IMR-90 (cell line): Measurements from ENCODE around the gene SLC12A8. TPM values are rescaled to one million over a fixed set of nuclear protein-coding genes. Genes with fewer than 3 reads are reported as not detected.

ENCODE experiments used
- ATAC-seq: fragments of 200-7000 bp; cut with Tn5 transposase; 2 replicates; pipeline ENCODE4 v1.9.1; 2020; ENCODE audit warnings: low read depth, mild to moderate bottlenecking, moderate library complexity
- BruUV-seq: library from RNA; stranded (reverse); fragments of 400-500 nt; replicated peaks from 2 replicates; lab custom pipeline; 2021; lab: Mats Ljungman, UMichigan
- CTCF ChIA-PET: fragments of 300-600 bp; formaldehyde crosslinking; extraction: SDS; loops from one replicate; lab custom pipeline; 2021; ENCODE audit warnings: antibody characterized with exemption; lab: Yijun Ruan, JAX
- POLR2A ChIA-PET: fragments of 300-600 bp; sonication (Branson Sonifier 250); formaldehyde crosslinking; loops from one replicate; lab custom pipeline; 2022; ENCODE audit warnings: antibody characterized with exemption; ENCODE audit not compliant: unreplicated experiment; lab: Charles Lee
- DNase-seq: peaks from one replicate; pipeline ENCODE4 v3.0.0; 2013
- H2AFZ ChIP-seq: replicated peaks from 2 replicates; pipeline ENCODE3; 2013; ENCODE audit warnings: low read length, mild to moderate bottlenecking; ENCODE audit not compliant: poor library complexity
- H2AK5ac ChIP-seq: 2 replicates; pipeline ENCODE4 v1.6.1; 2013; ENCODE audit warnings: low read depth, low read length, inconsistent platforms
- H2AK9ac ChIP-seq: replicated peaks from 2 replicates; pipeline ENCODE3; 2013; ENCODE audit warnings: mild to moderate bottlenecking, low read depth, low read length, moderate library complexity; ENCODE audit not compliant: poor library complexity
- H2BK120ac ChIP-seq: 2 replicates; pipeline ENCODE4 v1.6.1; 2013; ENCODE audit warnings: low read depth, low read length, inconsistent platforms
- H2BK15ac ChIP-seq: 3 replicates; pipeline ENCODE4 v1.6.1; 2013; ENCODE audit warnings: low read depth, low read length, inconsistent platforms
- H2BK20ac ChIP-seq: 2 replicates; pipeline ENCODE4 v1.6.1; 2013; ENCODE audit warnings: low read depth, mild to moderate bottlenecking, inconsistent platforms, low read length, moderate library complexity
- H2BK5ac ChIP-seq: 2 replicates; pipeline ENCODE4 v1.6.1; 2013; ENCODE audit warnings: mild to moderate bottlenecking, low read depth, low read length, inconsistent platforms; ENCODE audit not compliant: poor library complexity, severe bottlenecking
- H3K14ac ChIP-seq: replicated peaks from 2 replicates; pipeline ENCODE4 v1.6.1; 2013; ENCODE audit warnings: low read depth, low read length, inconsistent platforms
- H3K18ac ChIP-seq: 2 replicates; pipeline ENCODE4 v1.6.1; 2013; ENCODE audit warnings: low read depth, low read length, control low read depth
- H3K23ac ChIP-seq: 2 replicates; pipeline ENCODE4 v1.6.1; 2013; ENCODE audit warnings: low read depth, low read length, inconsistent platforms
- H3K27ac ChIP-seq: 2 replicates; pipeline ENCODE4 v1.5.1; 2013; ENCODE audit warnings: mild to moderate bottlenecking, control low read depth, low read length; ENCODE audit not compliant: insufficient read depth
- H3K27me3 ChIP-seq: 2 replicates; pipeline ENCODE4 v1.6.1; 2013; ENCODE audit warnings: low read length; ENCODE audit not compliant: control insufficient read depth, insufficient read depth
- H3K36me3 ChIP-seq: 2 replicates; pipeline ENCODE4 v1.6.1; 2013; ENCODE audit warnings: low read length, mixed read lengths; ENCODE audit not compliant: control insufficient read depth, insufficient read depth
- H3K4ac ChIP-seq: 2 replicates; pipeline ENCODE4 v1.6.1; 2013; ENCODE audit warnings: low read depth, low read length, inconsistent platforms
- H3K4me1 ChIP-seq: 2 replicates; pipeline ENCODE4 v1.6.1; 2013; ENCODE audit warnings: low read length, mixed read lengths; ENCODE audit not compliant: control insufficient read depth, insufficient read depth
- H3K4me2 ChIP-seq: 2 replicates; pipeline ENCODE4 v1.6.1; 2013; ENCODE audit warnings: low read depth, mild to moderate bottlenecking, control low read depth, low read length, moderate library complexity
- H3K4me3 ChIP-seq: 2 replicates; pipeline ENCODE4 v1.5.1; 2013; ENCODE audit warnings: low read depth, mild to moderate bottlenecking, control low read depth, low read length, moderate library complexity; ENCODE audit not compliant: insufficient read depth
- H3K56ac ChIP-seq: 2 replicates; pipeline ENCODE4 v1.6.1; 2013; ENCODE audit warnings: low read length, inconsistent platforms; ENCODE audit not compliant: insufficient read depth; ENCODE audit errors: extremely low read depth
- H3K79me1 ChIP-seq, 2 experiments: 2 replicates each; pipeline ENCODE4 v1.6.1; 2013; ENCODE audit warnings: low read length in 2 of 2, inconsistent platforms in 1 of 2, low read depth in 1 of 2
- H3K9ac ChIP-seq: 2 replicates; pipeline ENCODE4 v1.6.1; 2013; ENCODE audit warnings: low read depth, low read length, control low read depth
- H3K9me1 ChIP-seq: 2 replicates; pipeline ENCODE4 v1.6.1; 2013; ENCODE audit warnings: low read length, inconsistent platforms; ENCODE audit not compliant: insufficient read depth
- H3K9me3 ChIP-seq: 2 replicates; pipeline ENCODE4 v1.6.1; 2013; ENCODE audit warnings: low read length; ENCODE audit not compliant: control insufficient read depth, insufficient read depth
- H4K20me1 ChIP-seq: 2 replicates; pipeline ENCODE4 v1.6.1; 2013; ENCODE audit warnings: low read length, inconsistent platforms; ENCODE audit not compliant: insufficient read depth
- H4K5ac ChIP-seq: 2 replicates; pipeline ENCODE4 v1.6.1; 2013; ENCODE audit warnings: mild to moderate bottlenecking, low read depth, low read length, control low read depth
- H4K8ac ChIP-seq, 2 experiments: 2 replicates each; pipeline ENCODE4 v1.6.1; 2013; ENCODE audit warnings: low read depth in 2 of 2, low read length in 2 of 2, control low read depth in 1 of 2, inconsistent platforms in 1 of 2
- H4K91ac ChIP-seq: 2 replicates; pipeline ENCODE4 v1.6.1; 2013; ENCODE audit warnings: low read depth, low read length, inconsistent platforms; ENCODE audit not compliant: insufficient read depth
- BHLHE40 ChIP-seq: fragments of 150-350 bp; IDR thresholded peaks from 2 replicates; pipeline ENCODE4 v1.6.1; 2016; ENCODE audit warnings: mild to moderate bottlenecking, low read depth, low read length
- CEBPB ChIP-seq: IDR thresholded peaks from 2 replicates; pipeline ENCODE4 v1.6.1; 2012; ENCODE audit warnings: low read depth, low read length, improper control_type of control experiment
- CHD1 ChIP-seq: IDR thresholded peaks from 2 replicates; pipeline ENCODE4 v1.6.1; 2012; ENCODE audit warnings: low read depth, low read length, improper control_type of control experiment
- CTCF ChIP-seq: conservative IDR thresholded peaks from 2 replicates; pipeline ENCODE4 v1.5.1; 2012; ENCODE audit warnings: mild to moderate bottlenecking, low read depth, low read length, improper control_type of control experiment
- FOS ChIP-seq: fragments of 150-350 bp; IDR thresholded peaks from 2 replicates; pipeline ENCODE4 v1.6.1; 2016; ENCODE audit warnings: low read depth, low read length
- MAFK ChIP-seq: IDR thresholded peaks from 2 replicates; pipeline ENCODE4 v1.6.1; 2012; ENCODE audit warnings: low read depth, low read length, improper control_type of control experiment
- MAZ ChIP-seq: IDR thresholded peaks from 2 replicates; pipeline ENCODE4 v1.6.1; 2012; ENCODE audit warnings: low read depth, mild to moderate bottlenecking, low read length, improper control_type of control experiment, moderate library complexity, borderline replicate concordance
- MXI1 ChIP-seq: IDR thresholded peaks from 2 replicates; pipeline ENCODE4 v1.6.1; 2012; ENCODE audit warnings: low read depth, mild to moderate bottlenecking, low read length, moderate library complexity, borderline replicate concordance
- NFE2L2 ChIP-seq: fragments of 150-350 bp; IDR thresholded peaks from 2 replicates; pipeline ENCODE4 v1.6.1; 2016; ENCODE audit warnings: low read depth, mild to moderate bottlenecking, low read length
- POLR2A ChIP-seq: IDR thresholded peaks from 2 replicates; pipeline ENCODE4 v1.6.1; 2012; ENCODE audit warnings: mild to moderate bottlenecking, low read depth, low read length
- RAD21 ChIP-seq: IDR thresholded peaks from 2 replicates; pipeline ENCODE4 v1.6.1; 2012; ENCODE audit warnings: low read length, improper control_type of control experiment
- RCOR1 ChIP-seq: IDR thresholded peaks from 2 replicates; pipeline ENCODE4 v1.6.1; 2012; ENCODE audit warnings: mild to moderate bottlenecking, low read length, improper control_type of control experiment; ENCODE audit not compliant: insufficient replicate concordance
- RFX5 ChIP-seq: IDR thresholded peaks from 2 replicates; pipeline ENCODE4 v1.8.0; 2012; ENCODE audit warnings: low read depth, mild to moderate bottlenecking, low read length, moderate library complexity
- SMC3 ChIP-seq: fragments of 150-350 bp; IDR thresholded peaks from 2 replicates; pipeline ENCODE4 v1.6.1; 2016; ENCODE audit warnings: low read depth, mild to moderate bottlenecking, antibody characterized with exemption, low read length, moderate library complexity
- WGBS, 2 experiments: methylation state at CpG; one replicate each; pipeline versions ENCODE4 v1.1.5 to v1.1.7; 2013; ENCODE audit warnings: missing lambda C conversion rate in 2 of 2; ENCODE audit not compliant: insufficient read length in 1 of 2; ENCODE audit errors: extremely low coverage in 2 of 2; 5-methylcytosine and 5-hydroxymethylcytosine counted together
- dilution Hi-C: fragments of 300-500 bp; cut with HindIII; formaldehyde crosslinking; loops from one replicate; pipeline ENCODE4 v1.14.3; 2018; ENCODE audit warnings: low sequenced_read_pairs; ENCODE audit not compliant: unreplicated experiment
- in situ Hi-C: fragments of 300-500 bp; cut with MboI; formaldehyde crosslinking; loops from 3 replicates; pipeline ENCODE4 v1.14.3; 2019; ENCODE audit warnings: low sequenced_read_pairs, inconsistent platforms, mixed read lengths
- intact Hi-C: fragments of 100-400 bp; cut with micrococcal nuclease; formaldehyde crosslinking; loops from 2 replicates; pipeline ENCODE4 v1.10.0; 2022
- polyA plus RNA-seq, 3 experiments: library from polyadenylated mRNA; depleted of rRNA; stranded (reverse); fragments of >200 nt; gene quantifications; 2 replicates each; pipeline ENCODE4 v1.2.3, GENCODE V29; 2012; ENCODE audit warnings: low replicate concordance in 1 of 3
- total RNA-seq: library from RNA; depleted of rRNA; stranded (reverse); fragments of >200 nt; gene quantifications from 2 replicates; pipeline ENCODE4 v1.2.3, GENCODE V29; 2012
- TF ChIP-seq, protein P1 (sequence below): fragments of 150-350 bp; IDR thresholded peaks from 2 replicates; pipeline ENCODE4 v1.6.1; 2016; ENCODE audit warnings: low read depth, mild to moderate bottlenecking, low read length, moderate library complexity, borderline replicate concordance
- TF ChIP-seq, protein P2 (sequence below): fragments of 150-350 bp; IDR thresholded peaks from 2 replicates; pipeline ENCODE4 v1.6.1; 2017; ENCODE audit warnings: mild to moderate bottlenecking, antibody characterized with exemption, low read length, low read depth

The SLC12A8 gene
- total and polyA plus RNA-seq, 2 of the 4 experiments (the other 2 are of a cell fraction) = 2.2 to 4.3 TPM

GRCh38 chr3:125261031-125261430 is 48.5 kb upstream of the SLC12A8 start:
- ChIA-PET POLR2A (no interaction called here), CTCF (no interaction called here)
- in situ Hi-C loops = no loop called here
- Histone ChIP-seq H3K9me3 (peaks cover 6% of the 10 kb centered on the region), H2BK15ac (no peak overlapping the region), H4K91ac (no peak overlapping the region), H2AK5ac (no peak overlapping the region), H2BK5ac (no peak overlapping the region), H3K36me3 (peaks cover 8% of the 10 kb centered on the region; the same call in 1 of the 2 replicates), H3K27ac (no peak overlapping the region), H3K79me1 (peaks cover 15 to 22% of the 10 kb centered on the region in 2 experiments), H2BK120ac (no peak overlapping the region), H4K20me1 (0 out of 2 replicates have a peak, but pooled peaks cover 5% of the 10 kb centered on the region), H3K4me1 (no peaks in the 10 kb centered on the region), H3K14ac (no peak overlapping the region), H3K4ac (no peak overlapping the region), H3K4me3 (no peak overlapping the region), H2AFZ (no peak overlapping the region), H3K18ac (no peak overlapping the region), H3K9ac (no peak overlapping the region), H3K4me2 (no peak overlapping the region), H3K56ac (no peak overlapping the region), H2BK20ac (no peak overlapping the region), H3K27me3 (no peaks in the 10 kb centered on the region), H2AK9ac (no peak overlapping the region), H4K5ac (no peak overlapping the region), H3K23ac (no peak overlapping the region), H3K9me1 (peaks cover 3% of the 10 kb centered on the region), H4K8ac (no peak overlapping the region)
- intact Hi-C loops = no loop called here
- no TSS peak for BruUV-seq
- DNase-seq (no peak), ATAC-seq (no peak)
- TF ChIP-seq CTCF = no peak
- TF ChIP-seq RAD21 = no peak
- TF ChIP-seq MAZ = no peak
- TF ChIP-seq RCOR1 = no peak
- no peak for TF ChIP-seq NFE2L2
- no peak for TF ChIP-seq FOS
- TF ChIP-seq RFX5 = no peak
- TF ChIP-seq MXI1 = no peak
- TF ChIP-seq MAFK = no peak
- TF ChIP-seq CHD1 = no peak
- no peak for TF ChIP-seq SMC3
- TF ChIP-seq, protein P1, sequence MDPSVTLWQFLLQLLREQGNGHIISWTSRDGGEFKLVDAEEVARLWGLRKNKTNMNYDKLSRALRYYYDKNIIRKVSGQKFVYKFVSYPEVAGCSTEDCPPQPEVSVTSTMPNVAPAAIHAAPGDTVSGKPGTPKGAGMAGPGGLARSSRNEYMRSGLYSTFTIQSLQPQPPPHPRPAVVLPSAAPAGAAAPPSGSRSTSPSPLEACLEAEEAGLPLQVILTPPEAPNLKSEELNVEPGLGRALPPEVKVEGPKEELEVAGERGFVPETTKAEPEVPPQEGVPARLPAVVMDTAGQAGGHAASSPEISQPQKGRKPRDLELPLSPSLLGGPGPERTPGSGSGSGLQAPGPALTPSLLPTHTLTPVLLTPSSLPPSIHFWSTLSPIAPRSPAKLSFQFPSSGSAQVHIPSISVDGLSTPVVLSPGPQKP = no peak
- no peak for TF ChIP-seq BHLHE40
- no peak for TF ChIP-seq POLR2A
- TF ChIP-seq, protein P2, sequence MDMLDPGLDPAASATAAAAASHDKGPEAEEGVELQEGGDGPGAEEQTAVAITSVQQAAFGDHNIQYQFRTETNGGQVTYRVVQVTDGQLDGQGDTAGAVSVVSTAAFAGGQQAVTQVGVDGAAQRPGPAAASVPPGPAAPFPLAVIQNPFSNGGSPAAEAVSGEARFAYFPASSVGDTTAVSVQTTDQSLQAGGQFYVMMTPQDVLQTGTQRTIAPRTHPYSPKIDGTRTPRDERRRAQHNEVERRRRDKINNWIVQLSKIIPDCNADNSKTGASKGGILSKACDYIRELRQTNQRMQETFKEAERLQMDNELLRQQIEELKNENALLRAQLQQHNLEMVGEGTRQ = no peak
- no peak for TF ChIP-seq CEBPB
- WGBS, 2 experiments = no CpG with 5 or more reads among the region's 1 CpG
- dilution Hi-C loops = no loop called here
